GM13976 (cell line): ENCODE data around the gene L3MBTL4.

Experiments
- DNase-seq: peaks from one replicate; pipeline ENCODE4 v3.0.0; 2012; ENCODE audit warnings: low spot score
- in situ Hi-C: fragments of 300-500 bp; cut with MboI; formaldehyde crosslinking; loops from one replicate; pipeline ENCODE4 v1.12.0; 2022; ENCODE audit warnings: low sequenced_read_pairs, mixed read lengths, inconsistent platforms; ENCODE audit not compliant: unreplicated experiment
- TF ChIP-seq, protein P1 (sequence below): IDR thresholded peaks from 2 replicates; pipeline ENCODE4 v1.5.1; 2012; ENCODE audit warnings: borderline replicate concordance, mild to moderate bottlenecking; ENCODE audit not compliant: insufficient read depth; ENCODE audit errors: extremely low read depth, missing control alignments, control extremely low read depth

L3MBTL4 gene

DNA sequence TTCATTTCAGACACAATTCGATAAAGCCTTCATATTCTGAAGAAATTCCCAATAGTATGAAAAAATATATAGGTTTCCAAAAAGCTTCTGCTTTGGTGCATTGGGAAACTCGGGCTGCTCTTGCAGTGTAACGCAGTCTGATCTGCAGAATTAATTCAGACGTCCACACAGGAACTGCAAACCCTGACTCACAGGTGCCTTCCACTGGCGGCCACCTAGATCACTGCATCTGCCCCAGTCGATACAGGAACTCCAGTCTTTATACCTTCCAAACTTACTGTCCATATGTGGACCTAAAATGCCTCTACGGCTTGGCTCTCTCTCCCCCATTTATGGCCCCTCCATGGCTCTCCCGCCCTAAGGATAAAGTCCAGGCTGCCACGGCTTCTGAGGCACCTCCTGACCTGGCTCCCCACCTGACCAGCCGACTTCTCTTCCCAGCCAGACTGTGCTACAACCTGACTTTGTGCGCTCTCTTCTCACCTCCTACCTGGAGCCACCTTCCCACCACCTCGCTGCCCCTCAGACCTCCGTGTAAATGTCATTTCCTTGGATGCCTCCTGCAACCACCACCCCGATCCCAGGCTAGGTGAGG, 39.7 kb downstream of the L3MBTL4 start:
- in situ Hi-C loops, result no loop called here
- no peak for DNase-seq
- TF ChIP-seq, protein P1, sequence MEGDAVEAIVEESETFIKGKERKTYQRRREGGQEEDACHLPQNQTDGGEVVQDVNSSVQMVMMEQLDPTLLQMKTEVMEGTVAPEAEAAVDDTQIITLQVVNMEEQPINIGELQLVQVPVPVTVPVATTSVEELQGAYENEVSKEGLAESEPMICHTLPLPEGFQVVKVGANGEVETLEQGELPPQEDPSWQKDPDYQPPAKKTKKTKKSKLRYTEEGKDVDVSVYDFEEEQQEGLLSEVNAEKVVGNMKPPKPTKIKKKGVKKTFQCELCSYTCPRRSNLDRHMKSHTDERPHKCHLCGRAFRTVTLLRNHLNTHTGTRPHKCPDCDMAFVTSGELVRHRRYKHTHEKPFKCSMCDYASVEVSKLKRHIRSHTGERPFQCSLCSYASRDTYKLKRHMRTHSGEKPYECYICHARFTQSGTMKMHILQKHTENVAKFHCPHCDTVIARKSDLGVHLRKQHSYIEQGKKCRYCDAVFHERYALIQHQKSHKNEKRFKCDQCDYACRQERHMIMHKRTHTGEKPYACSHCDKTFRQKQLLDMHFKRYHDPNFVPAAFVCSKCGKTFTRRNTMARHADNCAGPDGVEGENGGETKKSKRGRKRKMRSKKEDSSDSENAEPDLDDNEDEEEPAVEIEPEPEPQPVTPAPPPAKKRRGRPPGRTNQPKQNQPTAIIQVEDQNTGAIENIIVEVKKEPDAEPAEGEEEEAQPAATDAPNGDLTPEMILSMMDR, result no peak

DNA sequence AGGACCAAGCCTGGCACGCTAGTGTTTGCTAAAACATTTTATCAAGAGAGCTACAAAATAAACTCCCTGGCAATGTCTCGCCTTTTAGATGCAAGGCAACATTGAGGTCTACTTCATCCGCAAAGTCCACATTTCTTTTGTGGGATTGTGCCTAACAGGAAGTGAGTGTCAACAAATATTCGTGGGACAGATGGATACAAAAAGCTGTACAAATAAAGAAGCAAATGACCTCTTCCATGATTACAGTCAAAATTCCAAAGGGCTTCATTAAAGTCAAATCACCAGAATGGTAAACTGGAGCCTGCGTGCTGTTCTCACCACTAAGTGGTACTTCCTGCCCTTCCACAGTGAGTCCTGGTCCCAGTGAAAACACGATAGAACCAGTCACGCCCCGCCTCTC, 40.4 kb downstream of the L3MBTL4 start:
- in situ Hi-C loops, result no loop called here
- no peak for DNase-seq
- TF ChIP-seq, protein P1, result no peak

DNA sequence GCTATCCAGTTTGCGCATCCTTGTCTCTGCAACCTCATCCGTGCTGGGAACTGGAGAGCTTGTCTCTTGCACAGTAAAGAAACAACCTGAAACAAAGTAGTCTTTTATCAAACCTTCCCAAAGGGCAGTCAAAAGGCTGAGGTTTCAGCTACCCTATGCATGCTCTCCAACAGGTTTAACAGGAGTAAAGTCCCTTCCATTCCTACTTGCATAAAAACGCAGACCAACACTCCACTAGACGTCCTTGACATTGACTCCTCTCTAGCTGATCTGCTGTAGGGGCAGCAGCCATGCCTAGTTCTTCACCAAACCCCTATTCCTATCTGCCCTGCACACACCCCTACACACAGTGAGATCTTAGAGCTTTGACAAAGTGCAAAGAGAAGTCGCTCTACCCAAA, 41.5 kb downstream of the L3MBTL4 start:
- no peak for DNase-seq
- in situ Hi-C loops, result no loop called here
- TF ChIP-seq, protein P1, result no peak

DNA sequence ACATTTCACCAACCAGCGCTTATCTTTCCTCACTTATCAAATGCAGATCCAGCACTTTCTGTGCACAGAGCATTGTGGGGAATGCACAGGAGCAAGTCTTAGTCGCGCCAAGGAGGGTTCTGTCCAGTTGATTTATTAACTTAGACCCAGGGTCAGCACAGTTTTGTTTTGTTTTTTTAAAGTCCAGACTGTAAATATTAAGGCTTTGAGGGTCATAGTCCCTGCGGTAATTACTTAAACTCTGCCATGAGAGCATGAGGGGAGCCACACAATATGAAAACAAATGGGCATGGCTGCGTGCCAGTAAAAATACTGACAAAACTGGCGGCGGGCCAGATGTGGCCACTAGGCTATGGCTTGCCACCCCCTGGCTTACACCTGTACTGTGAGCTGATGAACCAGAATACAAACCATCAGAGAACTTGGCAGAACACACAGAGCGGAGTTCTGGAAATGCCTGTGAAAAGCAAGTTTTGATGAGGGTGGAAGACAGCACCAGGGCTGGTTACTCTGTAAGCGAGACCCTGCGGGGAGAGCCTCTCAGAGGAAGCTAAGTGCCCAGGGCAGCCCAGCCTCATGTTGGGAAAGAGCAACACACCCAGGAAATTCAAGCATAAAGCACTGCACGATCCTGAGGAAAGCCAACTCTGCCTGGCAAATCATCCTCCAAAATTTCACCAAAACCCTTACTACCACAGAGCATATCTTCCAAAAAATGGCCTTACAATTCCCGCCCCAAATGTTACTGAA, 43.6 kb downstream of the L3MBTL4 start:
- no peak for DNase-seq
- TF ChIP-seq, protein P1, result no peak
- in situ Hi-C loops, result no loop called here

DNA sequence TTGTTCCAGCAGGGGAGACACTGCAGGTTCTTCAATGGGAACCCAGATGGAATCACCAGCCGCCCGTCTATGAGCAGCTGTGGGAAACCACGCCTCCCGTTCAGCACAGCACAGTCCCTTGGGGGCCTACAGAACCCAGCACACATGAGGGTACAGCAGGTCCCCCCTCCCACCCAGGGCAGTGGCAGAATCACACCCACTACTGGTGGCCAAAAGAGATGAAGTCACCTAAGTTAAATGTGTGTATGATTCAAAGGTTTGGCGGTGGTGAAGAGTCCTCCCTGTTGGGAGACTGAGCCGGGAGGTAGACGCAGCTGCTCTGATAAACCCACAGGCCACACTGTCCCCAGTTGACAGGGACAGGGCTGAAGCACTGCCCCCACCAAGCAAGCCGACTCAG, 44.3 kb downstream of the L3MBTL4 start:
- TF ChIP-seq, protein P1, result no peak
- DNase-seq, result no peak
- in situ Hi-C loops, result no loop called here

DNA sequence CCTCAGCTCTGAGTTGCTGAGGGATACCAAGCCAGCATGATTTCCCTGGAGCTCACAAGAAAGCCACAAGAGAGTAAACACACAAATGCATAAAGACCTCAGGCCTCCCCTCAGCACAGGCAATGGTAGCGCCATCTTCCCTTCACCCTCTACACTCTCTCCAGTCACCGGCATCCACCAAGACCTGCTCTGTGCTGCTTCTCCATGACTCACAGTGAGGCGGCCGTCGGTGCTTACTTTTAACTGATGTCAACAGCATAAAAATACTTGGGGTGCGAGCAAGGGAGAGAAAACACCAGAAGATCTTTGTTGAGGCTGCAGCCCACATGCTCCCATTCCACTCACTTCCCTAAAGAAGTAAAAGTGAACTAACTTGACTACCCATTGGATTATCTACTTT, 46.7 kb downstream of the L3MBTL4 start:
- DNase-seq, result no peak
- TF ChIP-seq, protein P1, result no peak
- in situ Hi-C loops, result no loop called here
